T follicular helper cell (primary cell): ENCODE measurements around the gene LEF1.
"Not testable (repeated sequence)": the region's sequence is repeated elsewhere in the genome, so short reads cannot be mapped to it uniquely, and the experiment has no call there.

Experiments
- DNase-seq: peaks from one replicate; pipeline ENCODE4 v3.0.0-alpha.2; 2020; ENCODE audit warnings: low read depth

The LEF1 gene

DNA sequence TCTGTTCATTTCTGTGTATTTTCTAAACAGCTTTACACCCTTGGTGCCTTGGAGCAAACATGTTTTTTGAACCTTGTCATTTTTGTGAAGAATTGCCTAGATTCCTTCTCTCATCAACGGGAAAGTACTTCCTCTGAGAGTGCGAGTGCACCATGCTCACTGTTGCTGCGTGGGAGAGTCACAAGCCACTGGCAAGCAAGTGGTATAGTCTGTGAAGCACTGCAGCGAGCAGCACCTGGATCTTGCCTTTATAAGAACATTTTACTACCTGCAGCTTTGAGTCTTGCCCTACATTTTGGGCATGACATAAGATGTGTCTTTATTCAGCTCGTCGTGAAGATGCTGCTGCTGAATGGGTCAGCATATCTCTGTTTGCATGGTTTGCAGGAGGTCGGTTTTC lies 134.2 kb downstream of the LEF1 start:
- DNase-seq: no peak

DNA sequence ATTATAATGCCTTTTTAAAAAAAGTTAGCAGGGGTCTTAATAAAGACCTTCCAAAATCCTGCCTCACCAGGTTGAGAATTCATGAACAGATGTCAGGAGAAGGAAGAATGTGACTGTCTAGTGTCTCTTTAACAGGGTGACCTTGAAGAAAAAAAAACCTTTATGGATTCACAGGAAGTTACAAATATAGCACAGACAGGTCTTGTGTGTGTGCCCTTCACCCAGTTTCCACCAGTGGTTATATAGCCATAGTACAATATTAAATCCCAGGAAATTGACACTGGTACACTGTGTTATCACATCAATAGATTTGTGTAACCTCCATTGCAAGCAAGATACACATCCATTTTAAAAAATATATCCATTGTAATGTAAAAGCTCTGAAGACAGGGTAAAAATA lies 135.4 kb downstream of the LEF1 start:
- DNase-seq: no peak

DNA sequence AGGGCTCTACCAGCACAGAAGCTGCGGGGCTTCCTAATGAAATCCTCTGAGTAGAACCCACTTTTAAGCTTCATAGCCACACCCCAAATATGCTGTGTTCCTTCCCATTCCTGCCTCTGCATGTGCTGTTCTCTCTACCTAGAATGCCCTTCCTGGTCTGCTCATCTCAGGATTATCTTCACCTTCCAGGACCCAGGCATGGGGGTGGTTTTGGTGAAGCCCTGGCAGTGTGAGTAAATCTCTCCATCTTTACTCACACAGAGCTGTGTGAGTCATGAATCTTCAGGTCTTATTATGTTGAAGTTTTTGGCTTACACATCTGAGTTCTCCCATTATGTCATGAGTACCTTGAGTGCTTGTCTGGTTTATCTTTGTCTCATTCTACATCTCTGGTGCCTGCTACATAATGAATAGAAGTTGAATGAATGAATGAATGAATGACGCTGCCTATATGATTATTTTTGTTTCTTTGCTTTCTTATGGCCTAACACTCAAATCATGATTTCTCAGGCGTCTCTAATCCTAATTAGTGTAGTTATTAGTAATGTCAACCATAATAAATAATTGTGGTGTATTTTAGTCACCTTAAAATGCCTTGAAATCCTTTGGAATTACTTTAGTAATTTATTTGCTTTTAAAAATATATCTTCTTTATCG lies 137.2 kb downstream of the LEF1 start:
- DNase-seq: no peak

DNA sequence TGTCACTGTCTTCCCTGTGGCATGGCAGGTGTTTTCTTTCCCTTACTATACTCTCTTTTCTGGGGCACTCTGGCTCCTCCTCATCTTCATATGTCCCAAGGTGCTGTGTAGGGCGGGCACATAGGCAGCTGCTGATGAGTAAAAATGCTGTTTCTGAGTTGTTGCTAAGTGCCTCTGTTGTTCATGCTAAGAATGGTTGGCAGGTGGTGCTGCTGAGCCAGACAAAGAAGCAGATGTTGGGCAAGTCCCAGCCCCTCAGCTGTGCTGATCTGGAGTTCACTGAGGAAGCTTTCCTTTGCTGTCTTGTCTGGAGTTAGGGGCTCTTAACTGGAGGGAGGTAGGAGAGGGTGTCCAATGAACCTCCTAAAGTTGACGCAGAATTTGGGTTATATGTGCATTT lies 138.4 kb downstream of the LEF1 start:
- peak; percentile 58 for DNase-seq

DNA sequence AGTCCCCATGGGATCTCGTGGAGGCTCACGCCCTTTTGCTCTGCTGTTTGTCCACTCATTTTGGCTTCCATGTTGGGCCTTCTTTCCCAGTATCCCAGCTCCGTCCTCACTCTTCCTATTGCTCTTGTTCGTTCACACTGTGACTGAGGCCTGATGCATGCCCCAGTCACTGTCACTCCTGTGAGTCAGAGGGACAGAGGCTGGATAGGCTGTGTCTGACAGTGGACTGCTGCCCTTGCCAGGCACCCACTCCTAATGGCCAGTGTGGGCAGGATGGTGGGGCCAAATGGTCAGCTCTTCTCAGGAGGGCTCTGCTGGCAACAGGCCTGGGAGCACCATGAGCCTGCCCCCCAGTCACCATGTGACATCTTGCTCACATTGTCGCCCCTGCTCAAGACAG lies 139.0 kb downstream of the LEF1 start:
- DNase-seq: no peak

DNA sequence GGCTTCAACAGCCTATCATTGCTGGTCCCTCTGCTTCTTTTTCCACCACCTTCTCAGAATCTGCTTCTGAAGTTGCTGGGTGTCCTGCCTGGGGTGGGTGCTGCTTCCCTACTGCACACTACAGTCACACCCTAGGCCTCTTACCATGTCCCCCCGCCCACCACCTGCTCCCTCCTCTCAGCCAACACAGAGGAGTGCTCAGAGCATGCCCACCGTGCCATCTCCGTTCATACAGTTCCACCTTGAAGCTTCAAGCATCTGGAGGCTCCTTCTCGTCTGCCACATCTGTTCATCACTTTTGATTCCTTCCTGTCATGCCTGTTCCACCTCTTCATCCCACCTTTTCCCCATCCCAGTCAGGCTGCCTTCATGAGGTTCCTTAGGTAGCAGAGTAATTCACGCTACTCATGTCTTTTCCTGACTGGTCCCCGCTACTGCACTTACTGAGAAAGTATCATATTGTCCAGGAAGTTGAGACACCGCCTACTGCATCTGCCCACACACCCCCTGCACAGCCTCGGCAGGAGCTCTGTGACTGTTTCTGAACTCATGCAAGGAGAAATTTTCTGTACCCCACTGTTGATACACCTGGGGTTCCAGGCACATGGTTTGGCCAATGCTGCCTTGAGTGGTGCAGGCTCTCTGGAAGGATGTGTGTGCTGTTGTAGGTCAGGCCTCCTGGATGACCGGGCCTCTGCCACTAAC lies 139.6 kb downstream of the LEF1 start:
- DNase-seq: no peak

DNA sequence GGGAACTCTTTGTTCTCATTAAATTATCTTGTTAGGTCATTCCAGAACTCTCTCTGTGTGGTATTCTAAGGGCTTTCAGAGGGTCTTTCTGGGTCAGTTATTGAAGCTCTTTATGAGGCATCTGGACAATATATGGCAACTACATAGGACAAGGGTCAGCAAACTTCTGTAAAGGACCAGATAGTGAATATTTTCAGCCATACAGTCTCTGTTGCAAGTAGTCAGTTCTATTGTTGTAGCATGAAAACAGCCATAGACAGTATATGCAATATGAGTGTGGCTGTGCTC lies 143.9 kb downstream of the LEF1 start:
- no peak for DNase-seq

DNA sequence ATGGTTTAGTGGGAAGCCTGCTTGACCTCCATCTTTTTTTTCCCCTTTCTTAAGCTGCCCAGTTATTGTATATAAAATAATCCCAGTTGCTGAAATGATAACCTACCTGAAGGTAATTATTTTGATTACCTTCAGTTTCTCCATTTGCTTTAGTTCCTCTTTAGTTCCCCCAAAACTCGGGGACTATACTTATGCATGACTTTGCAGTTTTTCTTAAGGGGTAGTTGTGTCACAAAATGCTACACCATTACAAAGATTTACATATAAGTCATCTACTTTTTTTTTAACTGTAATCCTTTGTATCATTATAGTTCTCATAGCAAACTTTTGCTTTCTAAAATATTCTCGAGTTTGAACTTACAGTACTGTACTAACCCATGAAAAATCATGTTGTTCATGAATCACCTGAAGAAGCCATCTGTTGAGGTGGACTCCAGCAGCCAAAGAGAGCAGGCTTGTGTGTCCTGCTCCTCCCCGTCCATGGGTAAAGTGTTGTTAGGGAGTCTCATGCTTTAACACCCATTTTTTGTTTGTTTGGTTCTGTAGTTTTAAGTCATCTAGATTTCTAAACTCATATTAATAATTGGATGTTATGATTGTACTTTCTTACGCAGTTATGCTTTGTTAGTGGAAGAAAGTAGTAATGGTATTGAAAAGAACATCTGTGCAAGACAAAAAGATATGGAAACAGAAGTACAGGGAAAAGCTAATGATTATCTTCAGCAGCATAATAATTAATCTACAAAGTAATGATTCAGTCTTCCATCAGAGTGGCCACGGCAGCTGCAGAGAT lies 144.5 kb downstream of the LEF1 start:
- DNase-seq: no peak

DNA sequence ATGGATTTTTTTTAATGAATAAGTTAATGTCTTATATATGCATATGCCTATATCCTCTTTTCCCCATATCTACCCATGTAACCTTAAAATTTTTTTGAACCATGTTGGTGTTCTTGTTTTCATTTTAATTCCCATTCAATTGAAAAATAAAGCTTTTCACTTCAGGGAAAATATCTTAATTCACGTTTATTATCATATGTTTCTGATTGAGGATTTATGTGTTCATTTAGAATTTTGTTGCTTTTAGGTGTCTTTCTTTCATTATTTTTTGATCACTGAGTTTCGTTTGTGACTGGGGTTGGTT lies 149.9 kb downstream of the LEF1 start:
- DNase-seq: no peak

DNA sequence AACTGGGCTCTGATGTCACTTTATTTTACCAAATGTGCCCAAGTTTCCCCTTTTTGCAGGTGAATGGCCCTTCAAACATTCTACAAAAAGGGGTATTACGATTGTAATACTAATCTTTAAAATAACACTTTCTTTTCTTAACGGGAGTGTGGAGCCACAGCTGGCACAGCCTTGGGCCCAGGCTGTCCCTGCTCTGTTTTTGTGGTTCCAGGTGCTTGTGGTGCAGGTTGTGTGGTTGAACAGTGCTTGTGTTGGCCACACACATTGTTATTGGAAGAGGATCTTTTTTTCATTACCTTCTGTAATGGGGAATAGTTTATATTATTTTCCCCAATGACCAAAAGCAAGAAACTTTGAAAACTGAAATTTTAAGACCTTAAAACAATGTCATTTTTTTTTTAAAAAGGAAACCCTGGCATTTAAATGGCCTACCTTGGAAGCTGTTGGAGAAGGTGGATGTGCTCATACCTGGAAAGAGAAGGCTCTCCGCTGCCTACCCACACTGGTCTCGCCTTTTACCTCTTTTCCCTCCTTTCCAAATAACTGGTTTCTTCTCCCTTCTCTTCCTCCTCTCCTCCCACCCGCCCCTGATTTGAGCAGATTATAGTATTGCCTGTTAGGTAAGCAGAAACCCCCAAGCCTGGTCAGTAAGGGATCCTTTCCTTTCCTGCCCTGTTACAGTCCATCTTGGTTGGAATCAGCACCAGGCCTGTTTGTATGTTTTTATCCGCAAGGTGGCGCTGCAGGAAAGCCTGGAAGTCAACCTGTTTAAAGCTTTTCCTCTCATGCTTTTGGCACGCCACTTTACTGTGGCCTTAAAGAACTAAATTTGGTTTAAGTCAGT lies 150.5 kb downstream of the LEF1 start:
- peak; percentile 72 for DNase-seq

DNA sequence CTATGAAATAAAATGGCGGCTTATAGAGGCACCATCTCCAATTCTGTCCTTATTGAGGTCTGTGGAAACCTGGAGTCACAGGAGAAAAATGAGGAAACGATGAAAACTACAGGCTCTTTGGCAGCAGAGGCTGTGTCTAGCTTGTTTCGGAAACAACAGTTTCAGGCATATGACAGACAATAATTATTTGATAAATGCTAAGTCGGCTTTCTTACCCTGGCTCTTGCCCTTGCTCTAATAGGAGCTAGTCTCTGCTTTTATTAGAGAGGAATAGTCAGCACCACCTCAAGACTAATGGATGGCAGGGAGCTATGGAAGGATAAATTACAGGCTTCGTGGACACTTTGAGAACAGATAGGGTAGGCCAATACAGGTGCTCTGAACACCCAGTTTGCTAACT lies 154.8 kb downstream of the LEF1 start:
- no peak for DNase-seq

DNA sequence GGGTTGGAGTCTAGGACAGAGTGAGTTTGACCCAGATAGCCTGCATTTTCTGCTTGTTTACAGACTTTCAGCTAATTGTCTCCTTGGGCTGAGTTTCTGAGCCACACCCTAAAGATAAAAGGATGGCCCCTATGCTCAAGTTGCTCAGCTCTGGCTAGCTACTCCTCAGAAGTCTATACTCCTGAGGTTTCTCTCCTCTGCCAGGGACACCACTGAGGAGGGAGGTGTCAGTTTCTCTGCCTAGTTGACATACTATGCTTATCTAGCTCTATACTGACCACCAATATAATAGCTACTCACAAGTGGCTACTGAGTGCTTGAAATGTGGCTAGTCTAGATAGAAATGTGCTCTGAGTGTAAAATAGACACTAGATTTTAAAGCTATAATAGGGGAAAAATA lies 155.4 kb downstream of the LEF1 start:
- DNase-seq: no peak

DNA sequence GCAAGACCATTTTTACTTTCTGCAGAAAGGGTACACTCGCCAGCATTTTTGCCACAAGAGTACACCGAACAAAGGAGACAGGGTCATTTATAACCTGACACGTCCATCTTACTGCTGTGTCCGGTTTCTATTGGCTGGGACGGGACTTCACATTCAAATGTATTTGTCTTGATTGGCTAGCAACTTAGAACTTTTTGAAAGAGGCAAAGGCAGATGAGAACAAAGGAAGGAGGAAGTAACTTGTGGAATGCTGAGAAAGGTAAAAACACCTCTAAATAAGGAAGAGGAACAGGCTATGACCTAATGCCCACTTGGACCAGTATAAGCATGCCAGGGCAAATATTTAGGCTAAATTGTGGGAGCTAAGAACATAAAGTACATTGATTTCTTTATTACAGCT lies 156.3 kb downstream of the LEF1 start:
- DNase-seq: not testable (repeated sequence)

DNA sequence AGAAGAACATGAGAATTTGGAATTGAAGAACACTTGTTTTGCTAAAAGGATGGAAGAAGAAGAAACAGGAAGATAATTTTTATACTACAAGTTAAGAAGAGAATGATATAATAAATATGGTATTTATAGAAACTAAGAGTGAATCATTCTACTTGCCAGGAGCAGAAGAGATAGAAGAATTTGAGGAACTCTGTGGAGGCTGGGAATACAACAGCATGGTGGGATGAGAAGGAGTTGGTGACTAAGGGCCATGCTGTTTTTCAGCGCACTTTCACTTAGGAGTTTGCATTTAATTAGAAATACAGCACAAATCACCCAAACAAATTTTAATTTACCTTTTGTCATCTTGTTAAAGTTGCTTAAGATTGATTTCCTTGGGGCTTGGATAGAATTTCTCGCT lies 158.6 kb downstream of the LEF1 start:
- no peak for DNase-seq

DNA sequence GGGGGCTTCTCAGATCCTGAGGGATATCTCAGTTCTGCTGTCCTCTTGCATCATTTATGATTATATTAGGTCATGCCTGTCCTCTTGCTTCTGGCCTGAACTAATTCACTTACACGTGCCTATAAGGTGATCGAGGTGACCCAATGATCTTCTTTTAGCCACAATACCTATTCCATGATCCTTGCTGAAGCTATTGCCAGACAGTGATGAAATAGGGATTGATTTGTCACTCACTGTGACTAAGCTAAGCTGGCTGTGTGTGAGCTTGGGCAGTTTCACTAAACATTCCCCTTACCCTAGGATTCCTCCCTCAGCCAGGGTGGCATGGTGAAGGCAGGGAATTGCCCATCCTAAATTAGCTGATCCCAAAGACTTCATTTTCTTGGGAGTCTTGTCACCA lies 160.0 kb downstream of the LEF1 start:
- DNase-seq: no peak

DNA sequence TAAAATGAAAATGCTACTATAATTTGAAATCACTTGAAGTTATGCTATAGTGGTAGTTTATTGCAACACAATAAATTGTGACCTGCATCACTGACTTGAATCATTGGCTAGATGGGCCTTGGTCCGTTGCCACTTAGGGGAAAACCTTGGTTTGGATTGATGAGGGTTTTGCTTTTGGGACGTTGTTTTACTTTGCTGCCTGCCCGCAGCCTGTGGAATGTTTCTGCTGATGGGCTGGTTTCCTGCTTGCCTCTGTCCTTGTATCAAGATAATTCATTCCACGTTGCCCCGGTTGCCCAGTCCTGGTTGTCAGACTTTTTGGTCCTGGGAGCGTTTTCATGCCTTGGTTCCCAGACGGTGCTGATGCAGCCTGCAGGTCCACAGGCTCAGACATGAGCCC lies 160.7 kb downstream of the LEF1 start:
- DNase-seq: no peak

DNA sequence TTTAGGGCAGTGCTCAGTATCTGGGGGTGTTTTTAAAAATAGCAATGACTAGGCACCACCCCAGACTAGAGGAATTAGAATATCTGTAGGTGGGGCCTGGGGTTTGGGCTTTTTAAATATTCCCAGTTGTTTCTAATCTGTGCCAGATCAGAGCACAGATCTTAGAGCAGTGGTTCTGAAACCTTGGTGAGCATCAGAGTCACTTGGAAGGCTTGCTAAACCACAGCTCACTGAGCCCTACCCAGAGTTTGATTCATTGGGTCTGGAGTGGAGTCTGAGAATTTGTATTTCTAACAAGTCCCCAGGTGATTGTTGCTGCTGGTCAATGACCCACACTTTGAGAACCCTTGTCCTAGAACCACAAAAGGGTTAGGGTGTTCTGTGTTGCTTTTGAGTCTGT lies 162.4 kb downstream of the LEF1 start:
- DNase-seq: no peak

DNA sequence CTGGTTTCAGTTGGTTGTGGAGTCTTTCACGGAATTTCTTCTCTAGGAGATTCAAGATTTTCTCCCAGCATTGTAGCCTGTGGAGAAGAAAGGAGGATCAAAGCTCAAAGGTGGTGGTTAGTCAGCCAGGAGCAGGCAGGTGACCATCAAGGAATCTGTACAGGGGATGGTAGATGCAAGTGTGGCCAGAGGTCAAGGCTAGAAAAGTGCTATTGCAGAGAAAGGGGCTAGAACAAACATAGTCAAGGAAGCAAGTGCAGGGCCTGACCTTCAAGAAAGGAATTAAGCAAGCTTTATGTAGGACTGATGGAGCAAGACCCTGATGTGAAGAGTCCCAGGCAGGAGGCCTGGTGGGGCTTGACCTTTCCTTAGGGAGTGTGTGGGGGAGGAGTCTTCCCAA lies 162.9 kb downstream of the LEF1 start:
- no peak for DNase-seq

DNA sequence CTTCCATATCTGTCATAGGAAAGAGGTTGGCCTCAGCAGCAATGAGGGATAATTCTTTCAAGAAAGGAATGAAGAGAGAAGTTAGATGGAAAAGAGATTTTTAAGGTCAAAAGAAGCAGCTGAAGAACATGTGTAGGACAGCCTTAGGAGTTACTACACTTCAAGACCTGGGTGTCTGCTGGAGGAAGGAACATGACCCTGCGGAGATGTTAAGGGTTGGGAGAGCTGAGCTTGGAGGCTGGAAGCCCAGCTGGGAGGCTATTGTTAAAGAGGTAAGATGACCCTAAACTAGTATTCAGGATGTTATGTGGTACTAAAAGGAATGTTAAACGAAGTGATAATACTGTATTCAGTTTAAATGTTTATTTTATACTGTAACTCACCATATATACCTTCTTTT lies 164.1 kb downstream of the LEF1 start:
- DNase-seq: no peak

DNA sequence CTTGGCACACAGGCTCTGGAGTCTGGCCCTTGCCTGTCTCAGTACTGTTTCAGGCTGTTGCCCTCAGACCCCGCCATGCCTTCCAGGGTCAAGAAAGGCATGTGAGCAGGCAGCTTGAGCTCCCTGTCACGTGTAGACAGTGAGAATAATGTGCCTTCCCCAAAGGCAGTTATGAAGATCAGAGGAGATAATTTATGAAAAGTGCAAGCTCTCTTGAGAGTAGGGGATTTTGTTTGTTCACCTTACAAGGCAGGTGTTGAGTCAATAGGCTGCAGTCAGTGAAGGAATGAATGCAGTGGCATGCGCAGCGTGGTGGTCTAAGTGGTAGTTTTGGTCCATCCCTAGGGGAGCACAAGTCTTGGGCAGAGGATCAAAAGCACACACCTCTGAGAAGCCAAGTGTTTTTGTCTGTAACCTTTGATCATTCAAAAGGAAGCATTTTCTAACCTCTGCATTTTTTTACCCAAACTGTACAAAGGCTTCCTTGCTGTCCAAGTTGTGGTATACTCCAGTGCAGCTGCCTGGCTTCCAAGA lies 164.7 kb downstream of the LEF1 start:
- no peak for DNase-seq

DNA sequence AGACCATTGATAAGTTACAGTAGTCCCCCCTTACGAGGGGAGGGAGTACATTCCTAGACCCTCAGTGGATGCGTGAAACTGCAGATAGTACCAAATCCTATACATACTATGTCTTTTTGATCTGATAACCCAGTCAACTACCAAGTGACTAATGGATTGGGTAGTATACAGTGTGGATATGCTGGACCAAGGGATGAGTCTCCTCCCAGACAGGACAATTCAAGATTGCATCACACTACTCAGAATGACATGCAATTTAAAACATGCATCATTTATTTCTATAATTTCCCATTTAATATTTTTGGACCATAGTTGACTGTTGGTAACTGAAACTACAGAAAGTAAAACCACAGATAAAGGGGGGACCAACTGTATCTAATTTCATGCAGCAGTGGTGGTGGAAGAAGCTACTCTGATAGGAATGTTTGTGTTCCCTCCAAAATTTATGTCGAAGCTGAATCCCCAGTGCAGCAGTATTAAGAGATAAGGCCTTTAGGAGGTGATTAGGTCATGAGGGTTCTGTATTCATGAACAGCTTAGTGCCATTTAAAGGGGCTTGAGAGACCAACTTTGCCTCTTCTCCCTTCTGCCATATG lies 167.1 kb downstream of the LEF1 start:
- DNase-seq: no peak

DNA sequence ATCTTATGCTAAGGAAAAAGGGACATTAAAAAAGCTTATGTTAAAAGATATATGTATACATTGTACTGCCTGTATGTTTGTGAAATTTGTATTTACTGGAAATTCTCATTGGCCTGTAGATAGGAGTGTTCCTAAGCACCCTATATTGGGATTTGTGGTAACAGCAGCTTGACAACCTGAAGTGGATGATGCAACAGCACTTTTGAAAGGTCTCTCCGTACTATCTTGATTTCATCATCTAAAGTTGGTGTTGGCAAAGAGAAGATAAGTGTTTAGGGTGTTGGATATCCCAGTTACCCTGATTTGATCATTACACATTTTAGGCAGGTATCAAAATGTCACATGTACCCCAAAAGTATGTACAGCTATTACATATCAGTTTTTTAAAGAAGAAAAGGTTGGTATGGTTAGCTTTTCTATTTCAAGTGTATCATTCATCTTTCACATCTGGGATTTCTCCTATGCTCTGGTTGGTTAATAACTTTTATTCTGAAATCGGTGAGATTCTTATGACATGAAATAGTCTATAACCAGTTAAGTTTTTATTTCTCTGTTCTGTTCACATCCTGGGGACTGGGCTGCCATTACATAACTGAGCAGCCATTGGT lies 168.7 kb downstream of the LEF1 start:
- no peak for DNase-seq
